ENCODE data around the gene IL12RB1.
"Not testable (repeated sequence)": the region's sequence is repeated elsewhere in the genome, so short reads cannot be mapped to it uniquely, and the experiment has no call there.

IL12RB1 gene

GRCh38 chr19:18046059-18046718 lies 40.5 kb downstream of the IL12RB1 start:
- no peak for DNase-seq (ENCODE audit: low spot score)

- no peak for DNase-seq (ENCODE audit: low spot score)
These were observed 41.3 kb downstream of the IL12RB1 start for GRCh38 chr19:18045307-18046050.

- peak; percentile 89 for DNase-seq (ENCODE audit: low spot score)
These were observed 41.9 kb downstream of the IL12RB1 start for GRCh38 chr19:18044825-18045304.

- DNase-seq (ENCODE audit: low spot score) = no peak
These were observed 43.1 kb downstream of the IL12RB1 start for GRCh38 chr19:18043676-18044075.

- no peak for DNase-seq (ENCODE audit: low spot score)
These were observed 45.7 kb downstream of the IL12RB1 start for GRCh38 chr19:18041054-18041453.

DNA sequence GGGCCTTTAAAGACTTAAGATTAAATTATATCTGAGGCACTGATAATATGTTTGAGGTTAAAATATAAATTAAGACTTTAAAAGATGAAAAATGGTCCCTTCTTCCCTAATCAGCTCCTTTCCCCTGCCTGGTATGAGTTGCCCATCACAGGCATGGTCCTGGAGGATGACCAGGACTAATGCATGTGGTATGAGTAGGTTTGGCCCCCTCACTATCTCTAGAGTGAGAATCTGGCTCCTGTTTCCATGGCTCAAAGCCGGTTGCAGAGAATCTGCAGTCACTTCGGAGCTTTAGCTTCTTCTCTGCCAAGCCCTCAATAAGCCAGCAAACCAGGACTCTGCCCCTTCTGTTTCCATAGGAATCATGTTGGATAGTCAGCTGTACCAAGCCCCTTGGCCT lies 54.6 kb downstream of the IL12RB1 start:
- not testable (repeated sequence) for DNase-seq (ENCODE audit: low spot score)

DNA sequence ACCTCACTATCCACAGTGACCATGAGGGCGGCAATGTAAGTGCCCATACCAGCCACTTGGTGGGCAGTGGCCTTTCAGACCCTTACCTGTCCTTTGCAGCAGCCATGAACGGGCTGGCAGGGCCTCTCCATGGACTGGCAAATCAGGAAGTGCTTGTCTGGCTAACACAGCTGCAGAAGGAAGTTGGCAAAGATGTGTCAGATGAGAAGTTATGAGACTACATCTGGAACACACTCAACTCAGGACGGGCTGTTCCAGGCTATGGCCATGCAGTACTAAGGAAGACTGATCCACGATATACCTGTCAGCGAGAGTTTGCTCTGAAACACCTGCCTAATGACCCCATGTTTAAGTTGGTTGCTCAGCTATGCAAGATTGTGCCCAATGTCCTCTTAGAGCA lies 55.3 kb downstream of the IL12RB1 start:
- DNase-seq (ENCODE audit: low spot score) = not testable (repeated sequence)

- no peak for DNase-seq (ENCODE audit: low spot score)
These were observed 57.0 kb downstream of the IL12RB1 start for GRCh38 chr19:18029617-18030338.

- no peak for DNase-seq (ENCODE audit: low spot score)
These were observed 59.6 kb downstream of the IL12RB1 start for GRCh38 chr19:18027151-18027550.

- DNase-seq (ENCODE audit: low spot score) = peak; percentile 85
These were observed 63.0 kb downstream of the IL12RB1 start for GRCh38 chr19:18023622-18024251.

DNA sequence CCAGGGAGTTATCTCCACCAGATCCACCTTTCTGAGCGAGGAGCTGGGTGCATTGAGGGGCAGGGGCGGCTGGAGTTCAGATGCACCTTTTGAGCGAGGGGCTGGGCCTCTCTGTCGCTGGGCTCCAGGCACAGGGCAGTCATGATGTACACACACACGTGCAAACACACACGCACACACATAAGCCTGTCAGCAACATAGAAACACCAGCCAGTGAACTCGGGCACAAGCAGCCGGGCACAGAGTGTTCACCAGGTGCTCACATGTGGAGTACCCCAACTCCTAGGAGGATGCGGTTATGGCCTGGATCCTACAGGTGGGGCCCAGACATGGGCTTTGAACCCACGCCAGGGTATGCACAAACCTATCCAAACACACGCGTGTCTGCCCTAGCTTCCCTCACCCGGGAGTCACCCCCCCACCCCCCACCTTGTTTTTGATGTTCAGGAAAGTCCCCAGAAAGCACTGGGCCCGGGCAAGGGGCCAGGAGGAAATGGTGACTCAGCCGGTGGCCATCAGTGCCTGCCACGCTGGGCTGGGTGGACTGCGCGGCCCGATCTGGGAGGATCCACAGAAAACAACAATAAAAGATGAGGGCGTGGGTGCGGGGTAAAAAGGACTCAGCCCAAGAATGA lies 65.5 kb downstream of the IL12RB1 start:
- peak; percentile 85 for DNase-seq (ENCODE audit: low spot score)

- DNase-seq (ENCODE audit: low spot score) = no peak
These were observed 66.3 kb downstream of the IL12RB1 start for GRCh38 chr19:18020212-18021085.

GRCh38 chr19:18017275-18018083 lies 69.3 kb downstream of the IL12RB1 start:
- DNase-seq (ENCODE audit: low spot score) = no peak

GRCh38 chr19:18016209-18016910 lies 70.4 kb downstream of the IL12RB1 start:
- DNase-seq (ENCODE audit: low spot score) = no peak

DNA sequence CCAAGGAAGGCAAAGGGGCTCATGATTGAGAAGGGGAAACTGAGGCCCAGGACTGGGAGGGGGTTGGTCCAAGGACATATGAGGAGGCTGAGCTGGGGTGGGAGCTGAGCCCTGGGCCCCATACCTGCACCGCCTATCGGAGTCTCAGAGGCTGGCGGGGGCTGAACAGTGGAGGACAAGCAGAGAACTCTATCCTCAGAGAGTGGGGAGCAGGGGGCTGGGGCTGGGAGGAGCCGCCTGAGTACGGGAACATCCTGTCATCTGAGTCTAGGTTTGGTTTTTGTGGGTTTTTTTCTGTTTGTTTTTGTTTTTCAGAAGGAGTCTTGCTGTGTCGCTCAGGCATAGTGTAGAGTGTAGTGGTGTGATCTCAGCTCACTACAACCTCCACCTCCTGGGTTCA lies 72.5 kb downstream of the IL12RB1 start:
- peak; percentile 71 for DNase-seq (ENCODE audit: low spot score)

GRCh38 chr19:18013210-18014111 lies 73.3 kb downstream of the IL12RB1 start:
- DNase-seq (ENCODE audit: low spot score) = no peak

- DNase-seq (ENCODE audit: low spot score) = no peak
These were observed 76.6 kb downstream of the IL12RB1 start for GRCh38 chr19:18010149-18010548.

- DNase-seq (ENCODE audit: low spot score) = no peak
These were observed 77.2 kb downstream of the IL12RB1 start for GRCh38 chr19:18009412-18010066.
